ENCODE data around the gene TBXA2R. TPM values are rescaled to one million over a fixed set of nuclear protein-coding genes. Genes with fewer than 3 reads are reported as not detected.
A peak's percentile ranks its signal among the peaks of the same experiment; 100 is the strongest.

Gene TBXA2R
- total RNA-seq, 1 donor from 2014 or later = 0.47 TPM

GRCh38 chr19:3555653-3556422 is 50.8 kb downstream of the TBXA2R start:
- Mint-ChIP-seq H3K27me3 (ENCODE audit: low read depth) (no peaks in the 10 kb centered on the region), H3K27ac (no peak overlapping the region), H3K36me3 (no peaks in the 10 kb centered on the region), H3K9me3 (no peaks in the 10 kb centered on the region), H3K4me3 (peak overlapping the region; percentile 84), H3K4me1 (peaks cover 18% of the 10 kb centered on the region)
- no peak for TF ChIP-seq CTCF (IDR thresholded peaks at IDR 0.05; ENCODE audit: unreplicated experiment)
- no peak for DNase-seq (ENCODE audit: low spot score in 2 of 2, unreplicated experiment in 2 of 2)

GRCh38 chr19:3554254-3555083 is 52.2 kb downstream of the TBXA2R start:
- Mint-ChIP-seq H3K9me3 (no peaks in the 10 kb centered on the region), H3K4me3 (no peak overlapping the region), H3K27me3 (ENCODE audit: low read depth) (no peaks in the 10 kb centered on the region), H3K36me3 (no peaks in the 10 kb centered on the region), H3K4me1 (peaks cover 18% of the 10 kb centered on the region), H3K27ac (no peak overlapping the region)
- no peak for DNase-seq (ENCODE audit: low spot score in 2 of 2, unreplicated experiment in 2 of 2)
- TF ChIP-seq CTCF (IDR thresholded peaks at IDR 0.05; ENCODE audit: unreplicated experiment) = no peak

- H3K9me3 Mint-ChIP-seq = no peaks in the 10 kb centered on the region
- H3K4me3 Mint-ChIP-seq = no peak overlapping the region
- H3K27me3 Mint-ChIP-seq (ENCODE audit: low read depth) = no peaks in the 10 kb centered on the region
- H3K36me3 Mint-ChIP-seq = no peaks in the 10 kb centered on the region
- no peak for TF ChIP-seq CTCF (IDR thresholded peaks at IDR 0.05; ENCODE audit: unreplicated experiment)
- no peak for DNase-seq (ENCODE audit: low spot score in 2 of 2, unreplicated experiment in 2 of 2)
- H3K4me1 Mint-ChIP-seq = peaks cover 14% of the 10 kb centered on the region
- no peak overlapping the region for H3K27ac Mint-ChIP-seq
These were observed 54.9 kb downstream of the TBXA2R start for GRCh38 chr19:3551792-3552095.

GRCh38 chr19:3550947-3551791 is 55.5 kb downstream of the TBXA2R start:
- Mint-ChIP-seq H3K4me3 (no peak overlapping the region), H3K9me3 (no peaks in the 10 kb centered on the region), H3K4me1 (peaks cover 8% of the 10 kb centered on the region), H3K36me3 (no peaks in the 10 kb centered on the region), H3K27me3 (ENCODE audit: low read depth) (no peaks in the 10 kb centered on the region), H3K27ac (no peak overlapping the region)
- no peak for DNase-seq (ENCODE audit: low spot score in 2 of 2, unreplicated experiment in 2 of 2)
- no peak for TF ChIP-seq CTCF (IDR thresholded peaks at IDR 0.05; ENCODE audit: unreplicated experiment)

GRCh38 chr19:3549816-3550215 is 56.9 kb downstream of the TBXA2R start:
- no peaks in the 10 kb centered on the region for H3K4me1 Mint-ChIP-seq
- no peaks in the 10 kb centered on the region for H3K9me3 Mint-ChIP-seq
- H3K36me3 Mint-ChIP-seq = peaks cover 2% of the 10 kb centered on the region
- H3K27ac Mint-ChIP-seq = no peak overlapping the region
- no peaks in the 10 kb centered on the region for H3K27me3 Mint-ChIP-seq (ENCODE audit: low read depth)
- no peak for TF ChIP-seq CTCF (IDR thresholded peaks at IDR 0.05; ENCODE audit: unreplicated experiment)
- no peak for DNase-seq (ENCODE audit: low spot score in 2 of 2, unreplicated experiment in 2 of 2)
- H3K4me3 Mint-ChIP-seq = no peak overlapping the region

Measured in mesothelial cell of epicardium (in vitro differentiated cells).